ENCODE data around the gene JPH3.

JPH3 gene

DNA sequence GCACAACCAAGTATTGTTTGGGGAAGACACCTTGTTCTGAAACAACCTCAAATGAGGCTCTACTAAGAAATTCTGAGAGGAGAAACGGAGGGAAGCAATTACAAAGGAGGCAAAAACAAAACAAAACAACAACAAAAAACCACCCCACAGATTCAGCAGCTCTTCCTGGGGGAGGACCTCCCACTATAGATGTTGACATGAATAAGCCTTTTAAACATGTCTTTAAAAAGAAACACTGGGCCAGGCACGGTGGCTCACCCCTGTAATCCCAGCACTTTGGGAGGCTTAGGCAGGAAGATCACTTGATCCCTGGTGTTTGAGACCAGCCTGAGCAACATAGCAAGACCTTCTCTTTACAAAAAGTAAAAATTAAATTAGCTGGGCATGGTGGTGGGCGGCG lies 22.6 kb upstream of the JPH3 start:
- TF ChIP-seq CTCF (IDR thresholded peaks at IDR 0.05), result no peak

GRCh38 chr16:87580855-87581261 lies 21.4 kb upstream of the JPH3 start:
- TF ChIP-seq CTCF (IDR thresholded peaks at IDR 0.05), result no peak

DNA sequence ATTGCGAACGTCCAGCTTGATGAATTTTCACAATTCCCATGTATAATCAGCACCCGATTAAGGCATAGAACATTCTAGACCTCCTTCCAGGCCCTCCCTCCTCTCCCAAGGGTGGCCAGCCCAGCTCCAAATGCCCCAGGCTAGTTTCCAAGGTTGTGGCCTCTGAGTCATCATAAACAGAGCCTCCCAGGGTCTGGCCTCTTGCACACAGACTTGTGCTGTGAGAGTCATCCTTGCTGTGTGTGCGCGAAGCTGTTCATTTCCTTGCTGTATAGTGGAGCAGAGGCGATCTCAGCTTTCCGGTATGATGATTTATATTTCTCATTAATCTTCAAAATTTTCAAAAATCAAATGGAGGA lies 20.5 kb upstream of the JPH3 start:
- no peak for TF ChIP-seq CTCF (IDR thresholded peaks at IDR 0.05)

- no peak for TF ChIP-seq CTCF (IDR thresholded peaks at IDR 0.05)
Observed at GRCh38 chr16:87582216-87582965, 19.9 kb upstream of the JPH3 start.

DNA sequence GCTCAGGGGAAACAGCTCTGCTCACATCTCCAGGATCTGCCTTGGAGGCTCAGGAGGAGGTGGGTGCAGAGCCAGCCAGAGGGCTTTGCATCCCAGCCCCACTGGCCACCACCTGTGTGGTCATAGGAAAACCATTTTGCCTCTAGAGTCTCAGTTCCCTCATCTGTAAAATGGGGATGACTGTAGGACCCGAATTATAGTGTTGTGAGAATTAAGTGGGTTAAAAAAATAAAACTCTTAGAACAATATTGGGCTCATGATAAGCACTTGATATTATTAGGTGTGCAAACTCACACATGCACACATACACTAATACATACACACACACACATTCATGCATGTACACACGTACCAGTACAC lies 19.4 kb upstream of the JPH3 start:
- no peak for TF ChIP-seq CTCF (IDR thresholded peaks at IDR 0.05)

DNA sequence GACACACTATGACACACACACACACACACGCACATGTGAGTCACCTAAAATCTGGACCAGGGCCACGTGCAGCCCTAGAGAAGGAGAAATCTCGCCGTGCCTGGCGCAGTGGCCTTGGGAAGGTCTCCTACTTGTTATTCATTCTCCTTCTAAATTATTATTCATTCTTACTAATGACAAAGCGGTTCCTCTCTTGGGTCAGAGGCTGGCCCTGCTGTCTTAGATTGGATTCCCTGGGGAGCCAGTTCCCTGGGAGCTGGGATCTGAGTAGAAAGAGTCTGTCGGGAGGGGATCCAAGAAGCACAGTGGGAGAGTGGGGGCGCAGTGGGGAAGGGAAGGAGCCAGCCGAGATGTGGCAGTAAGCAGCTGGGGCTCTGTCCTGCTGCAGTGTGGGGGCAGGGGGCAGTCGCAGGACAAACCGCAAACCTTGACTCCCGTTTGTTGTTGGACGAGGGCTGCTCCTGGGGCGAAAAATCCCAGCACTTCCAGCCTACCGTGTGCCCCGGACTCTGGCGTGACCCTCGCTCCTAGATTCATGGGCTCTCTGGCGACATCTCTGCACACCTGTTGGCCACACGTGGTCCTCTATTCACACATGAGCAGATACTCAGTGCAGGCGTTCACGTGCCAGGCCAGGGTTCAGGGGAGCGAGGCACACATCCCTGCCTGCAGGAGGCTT lies 18.7 kb upstream of the JPH3 start:
- no peak for TF ChIP-seq CTCF (IDR thresholded peaks at IDR 0.05)

DNA sequence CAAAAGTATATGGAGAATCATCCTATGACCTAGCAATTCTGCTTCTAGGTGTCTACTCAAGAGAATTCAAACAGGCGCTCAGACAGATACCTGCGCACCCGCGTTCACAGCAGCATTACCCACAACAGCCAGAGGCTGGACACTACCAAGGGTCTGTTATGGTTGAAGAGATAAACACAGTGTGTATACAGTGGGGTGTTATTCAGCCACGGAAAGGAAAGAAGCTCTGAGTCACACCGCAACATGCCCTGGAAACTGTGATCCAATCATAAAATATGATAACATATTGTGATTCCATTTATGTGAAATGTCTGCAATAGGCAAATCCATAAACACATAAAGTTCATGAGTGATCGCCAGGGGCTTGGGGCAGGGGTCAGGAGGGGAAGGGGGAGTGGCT lies 18.0 kb upstream of the JPH3 start:
- TF ChIP-seq CTCF (IDR thresholded peaks at IDR 0.05), result no peak
